ENCODE measurements around the gene FUOM. TPM values are rescaled to one million over a fixed set of nuclear protein-coding genes. Genes with fewer than 3 reads are reported as not detected.

The FUOM gene
- total and polyA plus RNA-seq, 2 of the 8 experiments (the other 6 are each of a cell fraction or from before 2014, with no cell fraction given) = 22.0 to 30.4 TPM

DNA sequence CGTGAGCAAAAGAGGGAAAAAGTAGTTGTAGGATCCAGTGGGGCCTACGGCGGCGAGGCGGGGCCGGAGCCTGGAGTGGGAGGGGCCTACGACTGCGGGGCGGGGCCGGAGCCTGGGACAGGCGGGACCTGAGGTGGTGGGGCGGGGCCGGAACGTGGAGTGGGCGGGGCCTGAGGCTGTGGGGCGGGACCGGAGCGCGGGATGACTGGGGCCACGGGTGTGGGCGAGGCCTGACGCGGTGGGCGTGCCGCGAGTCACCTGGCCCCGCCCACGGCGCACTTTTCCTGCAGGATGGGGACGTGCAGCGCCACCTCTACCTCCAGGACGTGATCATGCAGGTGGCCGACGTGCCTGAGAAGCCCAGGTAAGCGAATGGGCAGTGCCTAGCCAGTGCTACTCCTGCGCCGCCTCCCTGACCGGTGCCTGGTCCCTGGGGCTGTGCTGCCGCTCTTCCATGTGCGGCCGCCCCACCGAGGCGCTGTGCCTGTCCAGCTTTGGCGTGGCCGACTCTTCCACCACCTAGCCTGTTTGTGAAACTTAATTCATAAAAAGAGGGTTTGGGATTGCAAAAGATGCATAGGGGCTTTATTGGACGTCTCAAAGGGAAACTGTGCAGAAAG is 48.6 kb downstream of the FUOM start (continued):
- no peak for TF ChIP-seq POU5F1 (IDR thresholded peaks at IDR 0.05; ENCODE audit: low read depth, low read length)
